ENCODE results near the gene PHC2.

PHC2 gene

GRCh38 chr1:33436557-33437285, 5.8 kb upstream of the PHC2 start:
- Histone ChIP-seq H4K8ac (ENCODE audit: low read depth, low read length) (no peak overlapping the region), H3K4ac (ENCODE audit: low read depth, low read length) (no peak overlapping the region), H3K27me3 (ENCODE audit: insufficient read depth, low read length) (no peaks in the 10 kb centered on the region), H3K4me2 (ENCODE audit: low read length) (no peak overlapping the region), H3K18ac (ENCODE audit: low read length) (no peak overlapping the region), H2BK120ac (ENCODE audit: insufficient read depth, low read length, poor library complexity) (no peak overlapping the region), H2BK5ac (ENCODE audit: low read depth, low read length, poor library complexity) (no peak overlapping the region), H4K91ac (ENCODE audit: low read depth, low read length) (no peak overlapping the region), H3K9ac (ENCODE audit: low read length) (no peak overlapping the region), H4K12ac (ENCODE audit: low read depth, low read length) (no peak overlapping the region), H2AFZ (ENCODE audit: insufficient read depth, low read length, poor library complexity) (no peak overlapping the region), H3K4me1 (ENCODE audit: control insufficient read depth in 1 of 2, insufficient read depth in 2 of 2, low read length in 2 of 2) (peaks cover 0 to 4% of the 10 kb centered on the region in 2 experiments), H3K23ac (ENCODE audit: low read length) (no peak overlapping the region), H2BK12ac (ENCODE audit: low read length) (no peak overlapping the region), H2AK5ac (ENCODE audit: low read length) (no peak overlapping the region), H3K14ac (ENCODE audit: low read length) (no peak overlapping the region), H3K36me3 (ENCODE audit: control insufficient read depth in 1 of 2, insufficient read depth in 2 of 2, low read length in 2 of 2) (no peaks in the 10 kb centered on the region), H3K27ac (ENCODE audit: low read depth, low read length) (no peak overlapping the region), H3K9me3 (ENCODE audit: insufficient read depth, low read depth, low read length) (no peaks in the 10 kb centered on the region), H3K79me2 (ENCODE audit: control insufficient read depth, insufficient read depth, low read length, poor library complexity) (no peaks in the 10 kb centered on the region), H3K4me3 (ENCODE audit: low read depth, low read length) (no peak overlapping the region), H3K79me1 (ENCODE audit: low read length) (no peaks in the 10 kb centered on the region)
- no peak for DNase-seq
- no CpG with 5 or more reads among the region's 4 CpGs for WGBS (ENCODE audit: extremely low coverage, insufficient coverage, insufficient read length)

DNA sequence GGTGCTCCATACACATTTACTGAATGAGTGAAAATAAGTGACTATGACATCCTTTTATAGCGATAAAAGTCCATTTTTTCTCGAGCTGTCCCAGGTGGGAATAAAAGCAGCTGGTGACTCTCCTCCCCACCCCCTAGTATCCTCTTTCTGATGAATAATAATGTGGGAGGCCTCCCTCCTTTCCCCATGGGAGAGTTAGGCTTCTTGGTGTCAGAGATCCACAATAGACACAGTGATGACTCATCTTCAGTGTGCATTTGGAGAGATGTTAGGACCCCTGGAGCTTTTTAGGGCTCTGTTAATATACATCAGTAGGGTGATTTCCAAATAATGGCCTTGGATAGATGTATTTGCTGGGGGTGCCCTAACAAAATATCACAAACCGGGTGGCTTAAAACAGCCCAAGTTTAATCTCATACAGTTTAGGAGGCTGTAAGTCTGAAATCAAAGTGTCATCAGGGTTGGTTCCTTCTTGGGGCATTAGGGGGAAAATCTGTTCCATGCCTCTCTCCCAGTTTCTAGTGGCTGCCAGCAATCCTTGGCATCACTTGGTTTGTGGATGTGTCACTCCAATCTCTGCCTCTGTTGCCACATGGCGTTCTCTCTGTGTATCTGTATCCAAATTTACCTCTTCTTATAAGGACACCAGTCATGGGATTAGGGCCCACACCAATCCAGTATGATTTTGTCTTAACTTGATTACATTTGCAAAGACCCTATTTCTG, 4.4 kb upstream of the PHC2 start:
- H3K18ac ChIP-seq (ENCODE audit: low read length): no peak overlapping the region
- H3K36me3 ChIP-seq (ENCODE audit: control insufficient read depth in 1 of 2, insufficient read depth in 2 of 2, low read length in 2 of 2): no peaks in the 10 kb centered on the region
- no peak overlapping the region for H4K8ac ChIP-seq (ENCODE audit: low read depth, low read length)
- H3K14ac ChIP-seq (ENCODE audit: low read length): no peak overlapping the region
- H4K91ac ChIP-seq (ENCODE audit: low read depth, low read length): no peak overlapping the region
- no peaks in the 10 kb centered on the region for H3K79me2 ChIP-seq (ENCODE audit: control insufficient read depth, insufficient read depth, low read length, poor library complexity)
- no peak overlapping the region for H3K23ac ChIP-seq (ENCODE audit: low read length)
- no peak overlapping the region for H3K9ac ChIP-seq (ENCODE audit: low read length)
- DNase-seq: peak in 1 of 2 donors; percentile 8
- H3K27me3 ChIP-seq (ENCODE audit: insufficient read depth, low read length): peaks cover 2% of the 10 kb centered on the region
- H2BK5ac ChIP-seq (ENCODE audit: low read depth, low read length, poor library complexity): no peak overlapping the region
- no peak overlapping the region for H3K27ac ChIP-seq (ENCODE audit: low read depth, low read length)
- H3K9me3 ChIP-seq (ENCODE audit: insufficient read depth, low read depth, low read length): no peaks in the 10 kb centered on the region
- H3K79me1 ChIP-seq (ENCODE audit: low read length): no peaks in the 10 kb centered on the region
- H3K4ac ChIP-seq (ENCODE audit: low read depth, low read length): no peak overlapping the region
- no CpG with 5 or more reads among the region's 4 CpGs for WGBS (ENCODE audit: extremely low coverage, insufficient coverage, insufficient read length)
- H2AK5ac ChIP-seq (ENCODE audit: low read length): no peak overlapping the region
- H4K12ac ChIP-seq (ENCODE audit: low read depth, low read length): no peak overlapping the region
- H2AFZ ChIP-seq (ENCODE audit: insufficient read depth, low read length, poor library complexity): no peak overlapping the region
- no peak overlapping the region for H3K4me2 ChIP-seq (ENCODE audit: low read length)
- no peak overlapping the region for H2BK12ac ChIP-seq (ENCODE audit: low read length)
- no peak overlapping the region for H3K4me3 ChIP-seq (ENCODE audit: low read depth, low read length)
- no peak overlapping the region for H2BK120ac ChIP-seq (ENCODE audit: insufficient read depth, low read length, poor library complexity)
- peaks cover 2 to 4% of the 10 kb centered on the region in 2 experiments for H3K4me1 ChIP-seq (ENCODE audit: control insufficient read depth in 1 of 2, insufficient read depth in 2 of 2, low read length in 2 of 2)

DNA sequence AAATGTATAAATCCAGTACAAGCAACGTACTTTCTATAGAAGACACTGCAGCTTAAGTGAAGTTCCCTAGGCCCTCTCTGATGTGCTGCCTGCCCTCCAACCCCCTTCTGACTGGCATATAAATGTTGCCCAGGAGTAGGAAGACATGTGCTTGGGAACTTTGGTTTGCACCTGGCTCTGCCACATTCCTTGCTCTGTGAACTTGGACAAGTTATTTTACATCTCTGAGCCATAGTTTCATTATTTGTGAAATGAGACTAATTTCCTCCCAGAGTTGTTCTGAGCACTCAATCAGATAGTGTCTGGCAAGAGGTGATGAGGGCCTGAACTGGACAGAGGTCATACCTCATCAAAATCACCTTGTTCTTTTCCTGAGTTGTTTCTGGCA, 3.5 kb upstream of the PHC2 start:
- Histone ChIP-seq H3K4me2 (ENCODE audit: low read length) (no peak overlapping the region), H2AK5ac (ENCODE audit: low read length) (no peak overlapping the region), H2BK12ac (ENCODE audit: low read length) (no peak overlapping the region), H3K18ac (ENCODE audit: low read length) (no peak overlapping the region), H3K4me3 (ENCODE audit: low read depth, low read length) (no peak overlapping the region), H3K79me1 (ENCODE audit: low read length) (no peaks in the 10 kb centered on the region), H3K9me3 (ENCODE audit: insufficient read depth, low read depth, low read length) (no peaks in the 10 kb centered on the region), H4K12ac (ENCODE audit: low read depth, low read length) (no peak overlapping the region), H3K27ac (ENCODE audit: low read depth, low read length) (no peak overlapping the region), H3K9ac (ENCODE audit: low read length) (no peak overlapping the region), H4K91ac (ENCODE audit: low read depth, low read length) (no peak overlapping the region), H4K8ac (ENCODE audit: low read depth, low read length) (no peak overlapping the region), H2BK5ac (ENCODE audit: low read depth, low read length, poor library complexity) (no peak overlapping the region), H3K14ac (ENCODE audit: low read length) (no peak overlapping the region), H3K4ac (ENCODE audit: low read depth, low read length) (no peak overlapping the region), H3K79me2 (ENCODE audit: control insufficient read depth, insufficient read depth, low read length, poor library complexity) (no peaks in the 10 kb centered on the region), H3K4me1 (ENCODE audit: control insufficient read depth in 1 of 2, insufficient read depth in 2 of 2, low read length in 2 of 2) (peaks cover 4% of the 10 kb centered on the region in 2 experiments), H2AFZ (ENCODE audit: insufficient read depth, low read length, poor library complexity) (no peak overlapping the region), H3K27me3 (ENCODE audit: insufficient read depth, low read length) (peaks cover 11% of the 10 kb centered on the region), H2BK120ac (ENCODE audit: insufficient read depth, low read length, poor library complexity) (no peak overlapping the region), H3K23ac (ENCODE audit: low read length) (no peak overlapping the region), H3K36me3 (ENCODE audit: control insufficient read depth in 1 of 2, insufficient read depth in 2 of 2, low read length in 2 of 2) (no peaks in the 10 kb centered on the region)
- no CpG with 5 or more reads among the region's 1 CpG for WGBS (ENCODE audit: extremely low coverage, insufficient coverage, insufficient read length)
- DNase-seq: peak; percentile 73 to 85

DNA sequence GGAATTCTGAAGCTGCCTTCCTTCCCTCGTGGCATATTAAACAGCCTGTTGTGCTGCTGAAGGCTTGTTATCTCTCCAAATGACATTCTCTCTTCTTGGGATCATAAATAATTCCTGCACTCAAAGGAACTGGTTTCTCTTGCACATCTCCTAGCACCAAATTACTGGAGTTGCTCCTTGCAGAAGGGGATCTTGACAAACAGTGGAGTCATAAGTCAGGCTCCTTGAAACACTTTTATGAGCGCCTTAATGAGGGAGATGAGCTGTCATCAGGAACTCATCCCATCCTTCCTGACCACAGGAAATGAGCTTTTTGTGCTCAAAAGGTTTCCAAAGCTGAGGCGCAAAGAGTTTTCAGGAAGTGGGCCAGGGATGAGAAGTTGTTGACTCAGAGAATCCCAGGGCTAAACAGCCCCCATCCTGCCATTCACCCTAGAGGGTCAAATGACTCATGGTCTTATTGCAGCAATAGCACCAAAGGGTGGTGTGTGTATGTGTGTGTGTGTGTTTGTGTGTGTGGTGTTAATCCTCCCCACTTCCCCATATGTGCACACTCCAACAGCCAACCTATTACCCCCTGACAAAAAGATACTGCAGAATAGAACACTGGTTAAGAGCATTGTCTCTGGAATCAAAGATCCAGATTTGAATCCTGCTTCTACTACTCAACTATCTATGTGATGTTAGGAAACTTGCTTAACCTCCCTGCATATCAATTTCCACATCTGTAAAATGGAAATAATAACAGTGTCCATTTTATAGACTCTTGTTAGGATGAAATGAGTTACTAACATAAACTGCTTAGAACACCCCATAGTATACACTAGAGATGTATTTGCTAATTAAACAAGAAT, 2.8 kb upstream of the PHC2 start:
- Histone ChIP-seq H3K18ac (ENCODE audit: low read length) (no peak overlapping the region), H3K27ac (ENCODE audit: low read depth, low read length) (peak overlapping the region; percentile 6), H3K4ac (ENCODE audit: low read depth, low read length) (no peak overlapping the region), H3K79me2 (ENCODE audit: control insufficient read depth, insufficient read depth, low read length, poor library complexity) (no peaks in the 10 kb centered on the region), H3K27me3 (ENCODE audit: insufficient read depth, low read length) (peaks cover 15% of the 10 kb centered on the region), H2AK5ac (ENCODE audit: low read length) (no peak overlapping the region), H3K36me3 (ENCODE audit: control insufficient read depth in 1 of 2, insufficient read depth in 2 of 2, low read length in 2 of 2) (no peaks in the 10 kb centered on the region), H3K79me1 (ENCODE audit: low read length) (no peaks in the 10 kb centered on the region), H4K12ac (ENCODE audit: low read depth, low read length) (no peak overlapping the region), H3K4me2 (ENCODE audit: low read length) (no peak overlapping the region), H2BK120ac (ENCODE audit: insufficient read depth, low read length, poor library complexity) (no peak overlapping the region), H2BK5ac (ENCODE audit: low read depth, low read length, poor library complexity) (no peak overlapping the region), H3K4me1 (ENCODE audit: control insufficient read depth in 1 of 2, insufficient read depth in 2 of 2, low read length in 2 of 2) (peaks cover 4% of the 10 kb centered on the region in 2 experiments), H2BK12ac (ENCODE audit: low read length) (no peak overlapping the region), H4K91ac (ENCODE audit: low read depth, low read length) (no peak overlapping the region), H3K9me3 (ENCODE audit: insufficient read depth, low read depth, low read length) (no peaks in the 10 kb centered on the region), H3K9ac (ENCODE audit: low read length) (no peak overlapping the region), H3K14ac (ENCODE audit: low read length) (no peak overlapping the region), H2AFZ (ENCODE audit: insufficient read depth, low read length, poor library complexity) (no peak overlapping the region), H3K23ac (ENCODE audit: low read length) (no peak overlapping the region), H3K4me3 (ENCODE audit: low read depth, low read length) (no peak overlapping the region), H4K8ac (ENCODE audit: low read depth, low read length) (peak overlapping the region; percentile 33)
- WGBS (ENCODE audit: extremely low coverage, insufficient coverage, insufficient read length): no CpG with 5 or more reads among the region's 3 CpGs
- peak; percentile 88 to 94 for DNase-seq

Measured in trophoblast cell (in vitro differentiated cells and primary cell).